ENCODE results near the gene EPHB2.

DNA sequence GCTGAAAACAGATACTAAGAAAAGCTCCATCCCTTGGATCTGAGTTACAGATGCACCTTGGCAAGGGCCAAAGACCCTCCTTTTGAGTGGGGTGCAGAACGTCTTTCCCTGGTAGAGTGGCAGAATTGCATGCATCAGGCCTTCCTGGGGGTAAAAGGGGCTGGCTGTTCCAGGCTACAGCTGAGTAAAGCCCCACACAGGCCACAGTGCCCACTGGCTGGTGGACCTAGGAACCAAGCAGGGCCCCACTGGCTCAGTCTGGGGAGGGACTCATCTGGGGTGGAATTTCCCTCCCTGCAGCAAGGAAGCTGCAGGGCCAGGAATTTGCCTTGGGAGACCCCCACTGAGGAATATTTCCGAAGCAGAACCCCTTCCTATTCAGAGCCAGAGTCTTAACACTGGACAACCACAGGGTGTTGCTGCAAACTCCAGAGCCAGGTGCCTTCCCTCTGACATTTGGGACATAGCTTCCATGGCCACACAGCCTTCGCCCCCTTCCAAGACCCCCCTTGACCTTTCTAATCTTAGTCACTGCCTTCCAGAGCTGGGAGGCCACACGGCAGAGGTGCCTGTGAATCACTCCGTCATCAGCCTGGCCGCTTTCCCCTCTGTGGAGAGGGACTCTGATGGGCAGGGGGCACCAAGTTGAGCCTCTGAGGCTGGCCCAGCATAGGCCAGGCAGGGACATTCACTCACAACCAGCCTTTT lies 209.5 kb downstream of the EPHB2 start:
- TF ChIP-seq CBX8 (IDR thresholded peaks at IDR 0.05; ENCODE audit: borderline replicate concordance, low read depth, low read length) (no peak), SP1 (IDR thresholded peaks at IDR 0.05; ENCODE audit: low read depth, low read length) (no peak)
- TF ChIP-seq, protein P1, sequence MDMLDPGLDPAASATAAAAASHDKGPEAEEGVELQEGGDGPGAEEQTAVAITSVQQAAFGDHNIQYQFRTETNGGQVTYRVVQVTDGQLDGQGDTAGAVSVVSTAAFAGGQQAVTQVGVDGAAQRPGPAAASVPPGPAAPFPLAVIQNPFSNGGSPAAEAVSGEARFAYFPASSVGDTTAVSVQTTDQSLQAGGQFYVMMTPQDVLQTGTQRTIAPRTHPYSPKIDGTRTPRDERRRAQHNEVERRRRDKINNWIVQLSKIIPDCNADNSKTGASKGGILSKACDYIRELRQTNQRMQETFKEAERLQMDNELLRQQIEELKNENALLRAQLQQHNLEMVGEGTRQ (IDR thresholded peaks at IDR 0.05; ENCODE audit: low read length) = no peak
